Measurements from ENCODE around the gene PTPRJ.

Gene PTPRJ

DNA sequence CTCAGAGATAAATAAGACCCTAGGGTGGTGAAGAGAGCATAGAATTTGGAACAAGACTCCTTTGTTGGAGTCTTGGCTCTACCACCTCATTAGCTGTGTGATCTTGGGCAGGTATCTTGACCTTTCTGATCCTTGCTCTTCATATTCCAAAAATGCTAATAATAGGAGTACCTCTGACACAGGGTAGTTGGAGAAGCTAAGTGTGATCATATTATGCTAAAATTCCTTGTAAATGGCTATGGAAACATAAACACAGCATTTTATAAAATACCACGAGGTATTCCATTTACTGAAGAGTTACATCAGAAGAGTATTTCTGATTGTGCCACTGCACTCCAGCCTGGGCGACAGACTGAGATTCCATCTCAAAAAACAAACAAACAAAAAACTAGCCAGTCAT, 9.4 kb downstream of the PTPRJ start:
- no peaks in the 10 kb centered on the region for H3K36me3 ChIP-seq (ENCODE audit: control insufficient read depth, insufficient read depth, low read length)
- TF ChIP-seq, protein P1, sequence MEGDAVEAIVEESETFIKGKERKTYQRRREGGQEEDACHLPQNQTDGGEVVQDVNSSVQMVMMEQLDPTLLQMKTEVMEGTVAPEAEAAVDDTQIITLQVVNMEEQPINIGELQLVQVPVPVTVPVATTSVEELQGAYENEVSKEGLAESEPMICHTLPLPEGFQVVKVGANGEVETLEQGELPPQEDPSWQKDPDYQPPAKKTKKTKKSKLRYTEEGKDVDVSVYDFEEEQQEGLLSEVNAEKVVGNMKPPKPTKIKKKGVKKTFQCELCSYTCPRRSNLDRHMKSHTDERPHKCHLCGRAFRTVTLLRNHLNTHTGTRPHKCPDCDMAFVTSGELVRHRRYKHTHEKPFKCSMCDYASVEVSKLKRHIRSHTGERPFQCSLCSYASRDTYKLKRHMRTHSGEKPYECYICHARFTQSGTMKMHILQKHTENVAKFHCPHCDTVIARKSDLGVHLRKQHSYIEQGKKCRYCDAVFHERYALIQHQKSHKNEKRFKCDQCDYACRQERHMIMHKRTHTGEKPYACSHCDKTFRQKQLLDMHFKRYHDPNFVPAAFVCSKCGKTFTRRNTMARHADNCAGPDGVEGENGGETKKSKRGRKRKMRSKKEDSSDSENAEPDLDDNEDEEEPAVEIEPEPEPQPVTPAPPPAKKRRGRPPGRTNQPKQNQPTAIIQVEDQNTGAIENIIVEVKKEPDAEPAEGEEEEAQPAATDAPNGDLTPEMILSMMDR (IDR thresholded peaks at IDR 0.05; ENCODE audit: insufficient read depth, low read length, poor library complexity, severe bottlenecking), result no peak
- H3K4me3 ChIP-seq (replicated peaks; ENCODE audit: low read depth, low read length), result no peak overlapping the region
- no peak for DNase-seq (ENCODE audit: extremely low read depth, insufficient read length)
- H3K27me3 ChIP-seq (replicated peaks; ENCODE audit: control insufficient read depth, insufficient read depth, low read length), result no peaks in the 10 kb centered on the region

DNA sequence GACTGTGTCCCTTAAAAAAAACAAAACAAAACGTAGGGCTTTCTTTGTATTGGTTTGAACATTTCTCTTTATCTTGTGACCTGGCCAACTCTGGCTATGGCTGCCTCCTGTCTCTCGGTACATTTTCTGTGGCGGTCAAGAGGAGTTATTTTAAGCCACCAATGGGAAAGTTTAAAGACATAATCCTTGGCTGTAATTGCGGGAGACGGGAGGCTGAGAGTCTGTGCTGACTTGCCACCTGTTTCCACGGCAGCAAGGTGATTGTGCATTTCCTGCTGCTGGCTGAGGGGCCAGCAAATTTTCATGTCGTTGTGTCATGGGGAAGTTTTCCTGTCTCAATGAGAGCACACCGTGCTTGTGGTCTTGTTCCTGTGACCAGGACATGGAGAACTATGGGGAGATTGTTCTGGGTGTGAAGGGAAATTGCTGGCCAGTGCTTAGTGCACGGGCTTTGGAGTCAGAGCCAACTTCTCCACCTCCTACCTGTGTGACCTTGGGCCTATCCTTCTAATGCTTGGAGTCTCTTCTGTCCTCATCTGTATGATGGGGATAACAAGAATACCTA, 11.0 kb downstream of the PTPRJ start:
- H3K27me3 ChIP-seq (replicated peaks; ENCODE audit: control insufficient read depth, insufficient read depth, low read length), result no peaks in the 10 kb centered on the region
- TF ChIP-seq, protein P1 (IDR thresholded peaks at IDR 0.05; ENCODE audit: insufficient read depth, low read length, poor library complexity, severe bottlenecking), result no peak
- no peak for DNase-seq (ENCODE audit: extremely low read depth, insufficient read length)
- no peak overlapping the region for H3K4me3 ChIP-seq (replicated peaks; ENCODE audit: low read depth, low read length)
- H3K36me3 ChIP-seq (ENCODE audit: control insufficient read depth, insufficient read depth, low read length), result no peaks in the 10 kb centered on the region

DNA sequence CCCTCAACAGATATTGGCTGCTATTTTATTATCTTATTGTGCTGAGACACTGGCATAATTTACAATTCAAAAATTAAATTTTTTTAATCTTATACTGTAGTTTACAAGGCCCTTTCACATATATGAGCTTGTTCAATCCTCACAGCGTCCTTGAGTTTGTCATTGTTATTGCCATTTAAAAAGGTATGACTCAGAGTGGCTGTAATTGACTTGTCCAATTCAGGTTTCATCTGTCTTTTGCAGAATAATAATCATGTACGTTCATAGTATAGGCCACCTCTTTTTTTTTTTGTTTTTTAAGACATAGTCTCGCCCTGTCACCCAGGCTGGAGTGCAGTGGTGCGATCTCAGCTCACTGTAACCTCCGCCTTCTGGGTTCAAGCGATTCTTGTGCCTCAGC, 11.5 kb downstream of the PTPRJ start:
- no peaks in the 10 kb centered on the region for H3K27me3 ChIP-seq (replicated peaks; ENCODE audit: control insufficient read depth, insufficient read depth, low read length)
- H3K36me3 ChIP-seq (ENCODE audit: control insufficient read depth, insufficient read depth, low read length), result no peaks in the 10 kb centered on the region
- no peak overlapping the region for H3K4me3 ChIP-seq (replicated peaks; ENCODE audit: low read depth, low read length)
- TF ChIP-seq, protein P1 (IDR thresholded peaks at IDR 0.05; ENCODE audit: insufficient read depth, low read length, poor library complexity, severe bottlenecking), result no peak
- DNase-seq (ENCODE audit: extremely low read depth, insufficient read length), result no peak

DNA sequence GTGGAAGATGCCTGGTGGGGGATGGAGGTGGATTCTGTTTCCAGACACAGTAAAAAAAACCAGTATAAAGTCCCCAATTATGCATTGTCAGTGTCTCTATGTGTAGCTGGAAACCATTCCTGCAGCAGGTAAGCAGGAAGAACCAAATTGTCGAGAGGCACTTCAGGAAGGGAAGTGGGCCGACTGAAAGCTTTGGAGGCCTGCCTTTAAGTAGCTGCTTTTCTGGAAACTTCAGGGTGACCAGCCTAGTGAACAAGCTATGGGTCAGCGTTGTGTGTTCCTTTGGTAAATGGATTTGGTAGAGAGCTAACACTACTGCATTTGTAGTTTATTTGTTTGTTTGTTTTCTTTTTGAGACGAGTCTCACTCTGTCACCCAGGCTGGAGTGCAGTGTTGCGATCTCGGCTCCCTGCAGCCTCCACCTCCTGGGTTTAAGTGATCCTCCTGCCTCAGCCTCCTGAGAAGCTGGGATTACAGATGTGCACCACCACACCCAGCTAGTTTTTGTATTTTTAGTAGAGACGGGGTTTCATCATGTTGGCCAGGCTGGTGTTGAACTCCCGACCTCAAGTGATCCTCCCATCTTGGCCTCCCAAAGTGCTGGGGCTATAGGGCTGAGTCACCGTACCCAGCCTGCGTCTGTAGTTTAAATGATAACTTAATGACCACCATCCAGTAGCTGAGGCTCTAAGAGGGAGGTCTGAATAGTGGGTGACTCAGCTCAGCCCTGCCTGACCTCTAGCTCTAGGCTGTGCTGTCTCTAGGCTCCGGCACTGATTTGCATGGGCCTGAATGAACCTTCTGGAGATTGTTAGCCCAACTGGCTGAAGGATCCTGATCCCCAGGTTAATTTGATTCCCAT, 12.8 kb downstream of the PTPRJ start:
- no peaks in the 10 kb centered on the region for H3K36me3 ChIP-seq (ENCODE audit: control insufficient read depth, insufficient read depth, low read length)
- no peak for DNase-seq (ENCODE audit: extremely low read depth, insufficient read length)
- no peaks in the 10 kb centered on the region for H3K27me3 ChIP-seq (replicated peaks; ENCODE audit: control insufficient read depth, insufficient read depth, low read length)
- TF ChIP-seq, protein P1 (IDR thresholded peaks at IDR 0.05; ENCODE audit: insufficient read depth, low read length, poor library complexity, severe bottlenecking), result no peak
- H3K4me3 ChIP-seq (replicated peaks; ENCODE audit: low read depth, low read length), result no peak overlapping the region

DNA sequence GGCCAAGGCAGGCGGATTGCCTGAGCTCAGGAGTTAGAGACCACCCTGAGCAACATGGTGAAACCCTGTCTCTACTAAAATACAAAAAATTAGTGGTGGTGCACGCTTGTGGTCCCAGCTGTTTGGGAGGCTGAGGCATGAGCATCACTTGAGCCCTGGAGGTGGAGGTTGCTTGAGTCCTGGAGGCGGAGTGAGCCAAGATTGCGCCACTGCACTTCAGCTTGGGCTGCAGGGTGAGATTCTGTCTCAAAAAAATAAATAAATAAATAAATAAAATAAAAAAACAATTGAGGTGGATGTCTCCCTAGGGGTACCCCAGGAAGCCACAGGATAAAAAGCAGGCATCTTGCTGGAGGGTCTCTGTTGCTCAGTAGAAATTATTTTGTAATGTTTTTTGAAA, 14.1 kb downstream of the PTPRJ start:
- TF ChIP-seq, protein P1 (IDR thresholded peaks at IDR 0.05; ENCODE audit: insufficient read depth, low read length, poor library complexity, severe bottlenecking), result no peak
- DNase-seq (ENCODE audit: extremely low read depth, insufficient read length), result no peak

More for the DNA sequence above, 14.1 kb downstream of the PTPRJ start:
- Histone ChIP-seq H3K27me3 (replicated peaks; ENCODE audit: control insufficient read depth, insufficient read depth, low read length) (no peaks in the 10 kb centered on the region), H3K4me3 (replicated peaks; ENCODE audit: low read depth, low read length) (no peak overlapping the region), H3K36me3 (ENCODE audit: control insufficient read depth, insufficient read depth, low read length) (no peaks in the 10 kb centered on the region)

Data from GM06990 (cell line).